OCI-LY1 (cell line): ENCODE data around the gene CNTNAP5.

Experiments
- CTCF ChIP-seq: fragments of 200-600 bp; sonication (generic), shearing (Covaris generic); IDR thresholded peaks from 2 replicates; pipeline ENCODE4 v1.5.1; 2017; ENCODE audit warnings: mild to moderate bottlenecking, antibody characterized with exemption, low read length, moderate library complexity, mixed read lengths
- EZH2 ChIP-seq: fragments of 200-600 bp; sonication (generic), shearing (Covaris generic); IDR thresholded peaks from 2 replicates; pipeline ENCODE4 v1.8.0; 2017; ENCODE audit warnings: borderline replicate concordance, mixed run types, mild to moderate bottlenecking, antibody characterized with exemption, low read length, moderate library complexity, mixed read lengths

GRCh38 chr2:124640221-124640750 lies 615.2 kb downstream of the CNTNAP5 start:
- TF ChIP-seq CTCF (no peak), EZH2 (no peak)
